Type B pancreatic cell (in vitro differentiated cells): ENCODE results near the gene ZNF554. TPM values are rescaled to one million over a fixed set of nuclear protein-coding genes. Genes with fewer than 3 reads are reported as not detected.

Source experiments
- DNase-seq: peaks from one replicate; pipeline ENCODE4 v3.0.0; 2021; ENCODE audit warnings: mixed read lengths; ENCODE audit not compliant: unreplicated experiment; ENCODE audit errors: extremely low spot score
- H3K27ac Mint-ChIP-seq: 2 replicates; pipeline ENCODE4 v1.8.0; 2021; ENCODE audit warnings: mild to moderate bottlenecking, mixed read lengths
- H3K27me3 Mint-ChIP-seq: 2 replicates; pipeline ENCODE4 v1.8.0; 2021; ENCODE audit warnings: mixed read lengths
- H3K36me3 Mint-ChIP-seq: 2 replicates; pipeline ENCODE4 v1.8.0; 2021; ENCODE audit warnings: mixed read lengths
- H3K4me1 Mint-ChIP-seq: one replicate; pipeline ENCODE4 v1.8.0; 2021; ENCODE audit warnings: mixed read lengths; ENCODE audit not compliant: unreplicated experiment
- H3K4me3 Mint-ChIP-seq: 2 replicates; pipeline ENCODE4 v1.8.0; 2021; ENCODE audit warnings: mild to moderate bottlenecking, mixed read lengths
- H3K9me3 Mint-ChIP-seq: 2 replicates; pipeline ENCODE4 v1.8.0; 2021; ENCODE audit warnings: mixed read lengths
- CTCF ChIP-seq: fragments of 200-600 bp; sonication (generic); conservative IDR thresholded peaks from 2 replicates; pipeline ENCODE4 v1.5.0; 2021; ENCODE audit warnings: antibody characterized with exemption, mild to moderate bottlenecking
- total RNA-seq: library from RNA; stranded (reverse); gene quantifications from 2 replicates; pipeline ENCODE4 v1.2.1, GENCODE V29; 2021; ENCODE audit warnings: low replicate concordance

The ZNF554 gene
- total RNA-seq, 1 donor from 2014 or later, result 9.4 TPM

GRCh38 chr19:2798158-2798685 lies 21.4 kb upstream of the ZNF554 start:
- H3K27ac Mint-ChIP-seq, result no peak overlapping the region
- DNase-seq, result no peak
- no peaks in the 10 kb centered on the region for H3K9me3 Mint-ChIP-seq
- H3K27me3 Mint-ChIP-seq, result no peaks in the 10 kb centered on the region
- no peak for TF ChIP-seq CTCF
- H3K4me1 Mint-ChIP-seq, result no peaks in the 10 kb centered on the region
- no peak overlapping the region for H3K4me3 Mint-ChIP-seq
- peaks cover 9% of the 10 kb centered on the region for H3K36me3 Mint-ChIP-seq

- no peak overlapping the region for H3K27ac Mint-ChIP-seq
- no peaks in the 10 kb centered on the region for H3K4me1 Mint-ChIP-seq
- H3K36me3 Mint-ChIP-seq, result peaks cover 9% of the 10 kb centered on the region
- DNase-seq, result no peak
- no peaks in the 10 kb centered on the region for H3K9me3 Mint-ChIP-seq
- no peak overlapping the region for H3K4me3 Mint-ChIP-seq
- H3K27me3 Mint-ChIP-seq, result no peaks in the 10 kb centered on the region
- no peak for TF ChIP-seq CTCF
Measured at GRCh38 chr19:2798733-2799132, 20.9 kb upstream of the ZNF554 start.

- Mint-ChIP-seq H3K27ac (no peak overlapping the region), H3K36me3 (peaks cover 9% of the 10 kb centered on the region), H3K9me3 (no peaks in the 10 kb centered on the region), H3K4me1 (no peaks in the 10 kb centered on the region), H3K27me3 (no peaks in the 10 kb centered on the region), H3K4me3 (no peak overlapping the region)
- no peak for TF ChIP-seq CTCF
- DNase-seq, result no peak
Measured at GRCh38 chr19:2799273-2800020, 20.2 kb upstream of the ZNF554 start.

GRCh38 chr19:2800506-2800905 lies 19.2 kb upstream of the ZNF554 start:
- Mint-ChIP-seq H3K4me3 (no peak overlapping the region), H3K27me3 (no peaks in the 10 kb centered on the region), H3K4me1 (no peaks in the 10 kb centered on the region), H3K36me3 (peaks cover 9% of the 10 kb centered on the region), H3K27ac (no peak overlapping the region), H3K9me3 (no peaks in the 10 kb centered on the region)
- DNase-seq, result no peak
- no peak for TF ChIP-seq CTCF

- H3K9me3 Mint-ChIP-seq, result no peaks in the 10 kb centered on the region
- H3K36me3 Mint-ChIP-seq, result peaks cover 9% of the 10 kb centered on the region
- TF ChIP-seq CTCF, result no peak
- DNase-seq, result no peak
- H3K27me3 Mint-ChIP-seq, result no peaks in the 10 kb centered on the region
- no peak overlapping the region for H3K27ac Mint-ChIP-seq
- H3K4me3 Mint-ChIP-seq, result no peak overlapping the region
- H3K4me1 Mint-ChIP-seq, result no peaks in the 10 kb centered on the region
Measured at GRCh38 chr19:2802826-2803225, 16.8 kb upstream of the ZNF554 start.
